GM12872 (cell line): ENCODE results near the gene FRK.
A peak's percentile ranks its signal among the peaks of the same experiment; 100 is the strongest.

Experiments
- TF ChIP-seq, protein P1 (sequence below): IDR thresholded peaks from 3 replicates; pipeline ENCODE4 v1.5.1; 2011; ENCODE audit warnings: low read depth, mild to moderate bottlenecking, low read length, moderate library complexity; ENCODE audit not compliant: insufficient read depth

Gene FRK, protein sequence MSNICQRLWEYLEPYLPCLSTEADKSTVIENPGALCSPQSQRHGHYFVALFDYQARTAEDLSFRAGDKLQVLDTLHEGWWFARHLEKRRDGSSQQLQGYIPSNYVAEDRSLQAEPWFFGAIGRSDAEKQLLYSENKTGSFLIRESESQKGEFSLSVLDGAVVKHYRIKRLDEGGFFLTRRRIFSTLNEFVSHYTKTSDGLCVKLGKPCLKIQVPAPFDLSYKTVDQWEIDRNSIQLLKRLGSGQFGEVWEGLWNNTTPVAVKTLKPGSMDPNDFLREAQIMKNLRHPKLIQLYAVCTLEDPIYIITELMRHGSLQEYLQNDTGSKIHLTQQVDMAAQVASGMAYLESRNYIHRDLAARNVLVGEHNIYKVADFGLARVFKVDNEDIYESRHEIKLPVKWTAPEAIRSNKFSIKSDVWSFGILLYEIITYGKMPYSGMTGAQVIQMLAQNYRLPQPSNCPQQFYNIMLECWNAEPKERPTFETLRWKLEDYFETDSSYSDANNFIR

DNA sequence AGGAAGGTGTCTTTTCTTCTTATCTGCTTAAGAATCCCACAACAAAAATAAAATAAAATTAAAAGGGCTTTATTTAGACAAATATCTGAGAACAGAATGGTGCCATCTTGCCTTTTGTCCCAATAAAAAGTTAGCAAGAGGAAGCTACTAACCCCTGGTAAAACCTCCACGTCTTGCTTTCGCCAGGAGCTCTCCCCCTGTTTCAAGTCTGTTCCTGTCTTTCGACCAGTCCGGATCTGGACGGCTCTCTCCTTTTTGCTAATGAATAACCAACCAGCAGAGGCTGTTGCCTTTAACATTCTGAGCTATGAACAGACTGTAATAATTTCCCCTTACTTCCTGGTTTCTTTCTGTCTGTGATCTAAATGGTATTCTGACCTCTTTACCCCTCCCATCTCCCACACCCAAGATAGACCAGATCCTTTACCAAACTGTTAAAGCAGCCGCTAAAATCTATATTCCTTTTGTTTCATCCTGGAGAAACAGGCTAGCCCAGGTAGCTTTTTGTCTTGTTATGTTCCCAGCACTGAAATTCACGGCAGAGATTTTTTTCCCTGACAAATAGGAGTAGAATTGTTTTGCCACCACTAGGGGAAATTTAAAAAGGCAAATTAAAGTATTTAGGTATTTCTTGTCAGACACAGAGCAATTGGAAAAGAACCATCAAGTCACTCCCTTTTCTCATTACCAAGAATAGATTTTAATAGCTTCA lies at the start of gene FRK:
TSS of gene FRK (minus strand) at position 320 of the 712 bp plus-strand sequence. CDS start 580 bp downstream, outside the sequence.
- TF ChIP-seq, protein P1, sequence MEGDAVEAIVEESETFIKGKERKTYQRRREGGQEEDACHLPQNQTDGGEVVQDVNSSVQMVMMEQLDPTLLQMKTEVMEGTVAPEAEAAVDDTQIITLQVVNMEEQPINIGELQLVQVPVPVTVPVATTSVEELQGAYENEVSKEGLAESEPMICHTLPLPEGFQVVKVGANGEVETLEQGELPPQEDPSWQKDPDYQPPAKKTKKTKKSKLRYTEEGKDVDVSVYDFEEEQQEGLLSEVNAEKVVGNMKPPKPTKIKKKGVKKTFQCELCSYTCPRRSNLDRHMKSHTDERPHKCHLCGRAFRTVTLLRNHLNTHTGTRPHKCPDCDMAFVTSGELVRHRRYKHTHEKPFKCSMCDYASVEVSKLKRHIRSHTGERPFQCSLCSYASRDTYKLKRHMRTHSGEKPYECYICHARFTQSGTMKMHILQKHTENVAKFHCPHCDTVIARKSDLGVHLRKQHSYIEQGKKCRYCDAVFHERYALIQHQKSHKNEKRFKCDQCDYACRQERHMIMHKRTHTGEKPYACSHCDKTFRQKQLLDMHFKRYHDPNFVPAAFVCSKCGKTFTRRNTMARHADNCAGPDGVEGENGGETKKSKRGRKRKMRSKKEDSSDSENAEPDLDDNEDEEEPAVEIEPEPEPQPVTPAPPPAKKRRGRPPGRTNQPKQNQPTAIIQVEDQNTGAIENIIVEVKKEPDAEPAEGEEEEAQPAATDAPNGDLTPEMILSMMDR = 0 out of 3 replicates have a peak, but pooled peaks have one; percentile 23

DNA sequence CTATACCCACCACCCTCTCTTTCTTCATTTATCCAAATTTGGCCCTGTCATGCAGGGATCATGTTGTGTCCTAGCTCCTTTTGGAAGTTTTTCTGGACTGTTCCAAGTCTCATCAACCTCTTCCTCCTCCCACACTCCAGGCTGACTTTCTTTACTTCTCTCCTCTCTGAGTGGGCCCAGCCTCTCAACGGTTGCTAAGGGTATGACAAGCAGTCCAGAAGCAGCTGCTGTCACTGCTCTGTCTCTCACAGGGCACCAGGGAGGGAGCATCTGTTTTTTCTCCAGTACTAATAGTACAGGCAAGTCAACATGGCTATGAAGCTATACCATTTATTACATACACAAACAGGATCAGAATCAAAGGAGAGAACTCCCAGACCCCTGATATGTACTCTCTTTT lies 48.1 kb upstream of the FRK start:
- TF ChIP-seq, protein P1 = no peak

DNA sequence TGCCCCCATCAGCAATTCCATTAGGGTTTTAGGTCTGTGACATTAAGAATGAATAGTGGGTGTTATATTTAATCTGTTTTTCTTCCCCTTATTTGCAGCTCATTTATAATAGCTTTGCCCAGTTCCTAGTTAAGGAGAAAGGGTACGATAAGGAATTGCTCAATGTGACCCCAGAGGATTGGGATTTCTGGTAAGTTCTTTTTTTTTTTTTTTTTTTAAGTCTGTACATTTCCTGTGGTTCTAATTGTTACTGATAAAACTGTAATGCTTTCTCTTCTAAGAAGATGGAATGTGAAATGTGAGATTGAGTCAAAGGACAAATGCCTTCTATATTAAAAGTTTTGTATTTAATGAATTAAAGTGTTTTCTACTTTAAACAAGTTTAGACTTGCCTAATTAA lies 45.5 kb upstream of the FRK start:
- TF ChIP-seq, protein P1 = no peak

DNA sequence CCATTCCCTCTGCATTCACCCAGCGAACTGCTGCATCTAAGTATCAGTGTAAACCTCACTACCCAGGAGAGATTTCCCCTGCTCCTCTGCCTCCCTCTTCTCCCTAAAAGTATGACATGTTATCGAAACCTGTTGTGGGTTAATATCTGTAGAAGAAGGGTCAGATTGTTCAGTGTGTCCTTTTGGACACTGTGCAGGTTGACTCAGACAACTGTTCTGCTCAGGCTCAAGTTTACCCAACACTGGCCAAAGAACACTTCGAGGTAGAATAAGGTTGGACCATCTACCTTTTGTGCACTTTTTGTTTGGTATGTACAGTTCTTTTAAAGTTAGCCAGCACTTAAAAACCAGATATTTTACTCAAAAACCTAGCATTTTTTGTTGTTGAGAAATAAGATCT lies 44.6 kb upstream of the FRK start:
- TF ChIP-seq, protein P1 = no peak

DNA sequence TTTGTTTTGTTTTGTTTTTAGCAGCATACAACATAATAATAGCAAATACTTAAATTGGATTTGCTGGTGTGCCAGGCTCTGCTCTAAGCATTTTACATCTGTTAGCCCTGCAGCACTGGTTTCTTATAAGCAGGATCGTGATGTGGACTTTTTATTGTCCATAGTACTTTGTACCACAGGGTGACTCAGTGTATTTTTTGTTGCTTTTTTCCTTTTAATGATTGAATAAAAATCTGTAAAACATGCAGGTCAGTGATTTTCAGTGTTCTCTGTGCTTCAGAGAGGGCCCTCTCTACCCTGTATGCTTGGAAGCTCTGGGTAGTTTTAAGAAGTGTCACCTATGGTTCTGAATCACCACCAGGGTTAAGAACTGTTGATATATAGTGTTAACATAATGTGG lies 43.9 kb upstream of the FRK start:
- TF ChIP-seq, protein P1 = no peak

DNA sequence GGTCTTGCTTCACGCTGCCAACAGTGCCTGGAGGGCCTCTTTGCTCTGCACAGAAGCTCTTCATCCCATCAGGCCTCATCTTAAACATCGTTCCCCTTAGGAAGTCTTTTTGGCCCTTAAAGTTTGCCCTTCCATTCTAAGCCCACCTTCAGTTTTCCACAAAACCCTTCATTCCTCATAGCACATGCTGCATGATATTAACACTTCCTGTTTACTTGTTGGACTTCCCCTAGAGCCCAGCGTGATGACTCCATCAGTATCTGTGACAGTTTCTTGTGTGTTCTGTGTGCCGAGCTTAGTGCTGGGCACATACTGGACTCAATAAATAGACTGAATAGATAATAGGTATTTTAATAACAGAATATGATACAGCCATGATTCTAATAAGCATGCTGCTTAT lies 42.2 kb upstream of the FRK start:
- TF ChIP-seq, protein P1 = no peak

DNA sequence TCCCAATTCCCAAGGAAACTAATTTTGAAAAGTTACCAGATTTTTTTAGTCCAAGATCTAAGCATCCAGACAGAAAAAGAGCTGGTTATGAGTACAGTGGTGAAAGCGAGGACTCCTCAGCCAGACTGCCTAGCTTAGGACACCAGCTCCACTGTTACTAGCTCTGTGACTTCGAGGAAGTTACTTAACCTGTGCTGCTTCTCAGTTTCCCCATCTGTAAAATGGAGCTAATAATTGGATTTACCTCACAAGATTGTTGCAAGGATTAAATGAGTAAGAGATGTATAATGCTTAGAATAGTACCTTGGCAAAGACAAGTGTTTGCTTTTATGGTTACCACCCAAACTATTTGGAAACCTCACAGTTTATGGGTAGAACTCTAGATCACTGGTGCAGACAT lies 41.1 kb upstream of the FRK start:
- TF ChIP-seq, protein P1 = no peak
